Measurements from ENCODE around the gene L3MBTL4.

L3MBTL4 gene

DNA sequence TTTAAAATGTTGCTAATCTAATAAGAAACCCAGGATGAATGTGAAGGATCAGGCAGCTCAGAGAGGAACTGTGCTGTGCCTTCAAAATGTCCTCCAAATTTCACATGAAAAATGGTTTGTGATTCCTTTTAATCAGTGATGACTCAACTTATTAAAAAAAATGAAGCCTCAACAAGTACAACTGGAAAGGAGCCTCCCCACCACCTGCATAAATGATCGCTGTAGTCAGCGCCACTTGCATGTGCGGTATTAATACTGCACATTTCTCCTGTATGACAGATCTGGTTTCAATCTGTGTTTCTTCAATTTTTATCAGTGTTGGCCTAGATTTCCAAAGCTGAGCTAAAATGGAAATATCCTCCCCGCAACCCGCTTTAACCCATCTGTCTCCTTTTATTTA, 404.4 kb downstream of the L3MBTL4 start:
- H3K4me3 ChIP-seq (replicated peaks in 1 of 2; ENCODE audit: low read depth in 2 of 2, low read length in 2 of 2): no peak overlapping the region
- no peak for TF ChIP-seq CTCF (IDR thresholded peaks at IDR 0.05; ENCODE audit: low read depth, low read length)
- DNase-seq (ENCODE audit: low read depth in 2 of 2): peak in 1 of 2 donors; percentile 29

DNA sequence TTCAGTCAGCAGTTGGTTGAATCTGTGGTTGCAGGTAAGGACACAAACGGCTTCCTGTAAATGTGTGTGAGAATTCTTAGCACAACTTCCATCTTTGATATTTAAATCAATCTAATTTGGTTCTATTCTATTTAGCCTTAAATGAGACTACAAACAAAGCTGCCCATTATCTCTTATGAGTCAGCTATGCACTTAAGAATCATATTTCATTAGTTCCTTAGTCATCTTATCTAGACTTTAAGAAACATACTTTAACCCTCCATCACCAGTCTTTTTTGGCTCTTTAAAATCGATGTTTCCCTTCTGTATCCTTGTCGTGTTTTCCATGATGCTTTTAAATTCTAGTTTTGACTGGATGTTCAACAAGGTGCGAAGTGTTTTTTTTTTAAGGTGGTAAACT, 405.0 kb downstream of the L3MBTL4 start:
- no peak for TF ChIP-seq CTCF (IDR thresholded peaks at IDR 0.05; ENCODE audit: low read depth, low read length)
- H3K4me3 ChIP-seq (replicated peaks in 1 of 2; ENCODE audit: low read depth in 2 of 2, low read length in 2 of 2): no peak overlapping the region
- DNase-seq (ENCODE audit: low read depth in 2 of 2): peak; percentile 24 to 31

DNA sequence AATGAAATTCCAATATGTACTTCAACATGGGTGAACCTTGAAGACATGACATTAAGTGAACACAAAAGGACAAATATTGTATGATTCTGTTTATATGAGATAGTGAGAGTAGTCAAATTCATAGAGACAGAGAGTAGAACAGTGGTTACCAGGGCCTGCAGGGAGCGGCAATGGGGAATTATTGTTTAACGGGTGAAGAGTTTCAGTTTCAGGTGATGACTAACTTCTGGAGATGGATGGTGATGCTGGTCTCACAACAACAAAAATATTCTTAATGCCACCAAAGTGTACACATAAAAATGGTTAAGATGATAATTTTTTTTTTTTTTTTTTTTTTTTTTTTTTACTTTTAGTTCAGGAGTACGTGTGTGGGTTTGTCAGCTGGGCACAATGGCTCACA, 410.0 kb downstream of the L3MBTL4 start:
- H3K4me3 ChIP-seq (replicated peaks in 1 of 2; ENCODE audit: low read depth in 2 of 2, low read length in 2 of 2): no peak overlapping the region
- DNase-seq (ENCODE audit: low read depth in 2 of 2): no peak
- no peak for TF ChIP-seq CTCF (IDR thresholded peaks at IDR 0.05; ENCODE audit: low read depth, low read length)

DNA sequence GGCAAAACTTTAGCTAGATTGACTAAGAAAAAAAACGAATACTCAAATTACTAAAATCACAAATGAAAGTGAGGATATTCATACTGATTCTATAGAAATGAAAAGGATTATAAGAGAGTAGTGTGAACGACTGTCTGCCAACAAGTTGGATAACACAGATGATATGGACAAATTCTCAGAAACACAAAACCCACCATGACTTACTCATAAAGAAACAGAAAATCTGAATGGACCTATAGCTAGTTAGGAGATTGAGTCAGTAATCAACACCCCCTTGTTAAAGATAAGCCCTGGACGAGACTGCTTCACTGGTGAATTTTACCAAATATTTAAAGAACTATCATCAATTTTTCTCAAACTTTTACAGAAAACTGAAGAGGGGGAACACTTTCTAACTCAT, 410.6 kb downstream of the L3MBTL4 start:
- no peak for DNase-seq (ENCODE audit: low read depth in 2 of 2)
- TF ChIP-seq CTCF (IDR thresholded peaks at IDR 0.05; ENCODE audit: low read depth, low read length): no peak
- H3K4me3 ChIP-seq (replicated peaks in 1 of 2; ENCODE audit: low read depth in 2 of 2, low read length in 2 of 2): no peak overlapping the region

GRCh38 chr18:6001867-6002266, 412.8 kb downstream of the L3MBTL4 start:
- H3K4me3 ChIP-seq (replicated peaks in 1 of 2; ENCODE audit: low read depth in 2 of 2, low read length in 2 of 2): no peak overlapping the region
- peak in 1 of 2 donors; percentile 31 for DNase-seq (ENCODE audit: low read depth in 2 of 2)
- TF ChIP-seq CTCF (IDR thresholded peaks at IDR 0.05; ENCODE audit: low read depth, low read length): no peak

- no peak for DNase-seq (ENCODE audit: low read depth in 2 of 2)
- no peak overlapping the region for H3K4me3 ChIP-seq (replicated peaks in 1 of 2; ENCODE audit: low read depth in 2 of 2, low read length in 2 of 2)
- TF ChIP-seq CTCF (IDR thresholded peaks at IDR 0.05; ENCODE audit: low read depth, low read length): no peak
Observed at GRCh38 chr18:5998907-5999306, 415.8 kb downstream of the L3MBTL4 start.

DNA sequence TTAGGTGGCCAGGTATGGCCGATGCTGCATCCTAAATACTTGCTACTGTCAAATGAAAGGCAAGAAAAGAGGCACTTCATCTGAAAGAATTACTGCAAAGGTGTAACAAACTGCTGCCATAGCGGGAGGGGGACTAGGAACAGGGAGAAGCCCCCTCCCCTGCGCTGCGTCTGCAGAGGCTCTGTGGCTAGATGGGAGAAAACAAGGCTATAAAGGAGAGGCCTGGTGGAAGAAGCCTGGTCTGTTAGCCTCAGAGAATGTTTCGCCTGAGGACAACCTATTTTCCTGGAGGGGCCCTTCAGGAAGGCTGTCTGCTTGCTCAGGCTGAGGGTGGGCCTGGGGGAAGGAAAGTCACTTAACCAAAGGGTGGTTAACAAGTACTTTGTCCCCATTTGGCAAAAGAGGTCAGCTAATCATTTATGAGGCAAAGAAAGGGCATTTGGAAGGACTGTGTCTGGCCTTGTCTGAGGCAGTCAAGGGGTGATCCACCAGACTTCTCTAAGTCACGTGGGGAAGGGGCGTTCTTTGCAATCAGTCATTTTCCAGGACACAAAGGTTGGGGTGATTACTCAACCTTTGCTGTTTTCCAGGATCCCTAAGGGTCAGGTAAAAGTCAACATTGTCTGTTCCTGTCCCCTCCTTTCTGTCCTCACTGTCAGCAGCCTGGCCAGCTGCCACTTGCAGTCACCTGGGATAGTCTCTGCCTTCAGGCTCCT, 416.4 kb downstream of the L3MBTL4 start:
- TF ChIP-seq CTCF (IDR thresholded peaks at IDR 0.05; ENCODE audit: low read depth, low read length): no peak
- H3K4me3 ChIP-seq (replicated peaks in 1 of 2; ENCODE audit: low read depth in 2 of 2, low read length in 2 of 2): no peak overlapping the region
- no peak for DNase-seq (ENCODE audit: low read depth in 2 of 2)
